ENCODE measurements around the gene BCAS3.
"Not testable (repeated sequence)": the region's sequence is repeated elsewhere in the genome, so short reads cannot be mapped to it uniquely, and the experiment has no call there.

BCAS3 gene

GRCh38 chr17:61018938-61019337 is 341.3 kb downstream of the BCAS3 start:
- no peaks in the 10 kb centered on the region for H3K36me3 ChIP-seq (replicated peaks)
- in situ Hi-C loops (cut with HindIII; ENCODE audit: low pct_ligation_motif_present, low sequenced_read_pairs), result no loop called here
- H3K27ac ChIP-seq, result no peak overlapping the region
- no peaks in the 10 kb centered on the region for H3K27me3 ChIP-seq (replicated peaks)
- TF ChIP-seq CTCF (IDR thresholded peaks at IDR 0.05; ENCODE audit: low read depth, low read length, missing control alignments), result no peak
- no peak for DNase-seq
- H3K4me3 ChIP-seq (ENCODE audit: low read depth, low read length), result no peak overlapping the region

GRCh38 chr17:61023996-61024395 is 346.3 kb downstream of the BCAS3 start:
- in situ Hi-C loops (cut with HindIII; ENCODE audit: low pct_ligation_motif_present, low sequenced_read_pairs), result no loop called here
- DNase-seq, result no peak
- H3K27me3 ChIP-seq (replicated peaks), result no peaks in the 10 kb centered on the region
- TF ChIP-seq CTCF (IDR thresholded peaks at IDR 0.05; ENCODE audit: low read depth, low read length, missing control alignments), result no peak
- H3K36me3 ChIP-seq (replicated peaks), result no peaks in the 10 kb centered on the region
- H3K27ac ChIP-seq, result no peak overlapping the region
- H3K4me3 ChIP-seq (ENCODE audit: low read depth, low read length), result no peak overlapping the region

- no peak for TF ChIP-seq CTCF (IDR thresholded peaks at IDR 0.05; ENCODE audit: low read depth, low read length, missing control alignments)
- in situ Hi-C loops (cut with HindIII; ENCODE audit: low pct_ligation_motif_present, low sequenced_read_pairs), result no loop called here
- H3K27me3 ChIP-seq (replicated peaks), result no peaks in the 10 kb centered on the region
- DNase-seq, result no peak
- no peak overlapping the region for H3K27ac ChIP-seq
- no peaks in the 10 kb centered on the region for H3K36me3 ChIP-seq (replicated peaks)
- H3K4me3 ChIP-seq (ENCODE audit: low read depth, low read length), result no peak overlapping the region
Observed at GRCh38 chr17:61026818-61027217, 349.2 kb downstream of the BCAS3 start.

- TF ChIP-seq CTCF (IDR thresholded peaks at IDR 0.05; ENCODE audit: low read depth, low read length, missing control alignments), result no peak
- in situ Hi-C loops (cut with HindIII; ENCODE audit: low pct_ligation_motif_present, low sequenced_read_pairs), result no loop called here
- H3K4me3 ChIP-seq (ENCODE audit: low read depth, low read length), result no peak overlapping the region
- no peaks in the 10 kb centered on the region for H3K27me3 ChIP-seq (replicated peaks)
- DNase-seq, result no peak
- no peak overlapping the region for H3K27ac ChIP-seq
- H3K36me3 ChIP-seq (replicated peaks), result no peaks in the 10 kb centered on the region
Observed at GRCh38 chr17:61029181-61029580, 351.5 kb downstream of the BCAS3 start.

- no peak for TF ChIP-seq CTCF (IDR thresholded peaks at IDR 0.05; ENCODE audit: low read depth, low read length, missing control alignments)
- Histone ChIP-seq H3K4me3 (ENCODE audit: low read depth, low read length) (no peak overlapping the region), H3K27ac (no peak overlapping the region), H3K36me3 (replicated peaks) (no peaks in the 10 kb centered on the region), H3K27me3 (replicated peaks) (no peaks in the 10 kb centered on the region)
- no peak for DNase-seq
- in situ Hi-C loops (cut with HindIII; ENCODE audit: low pct_ligation_motif_present, low sequenced_read_pairs), result no loop called here
Observed at GRCh38 chr17:61040666-61041065, 363.0 kb downstream of the BCAS3 start.

GRCh38 chr17:61042348-61042747 is 364.7 kb downstream of the BCAS3 start:
- DNase-seq; in situ Hi-C loops (cut with HindIII; ENCODE audit: low pct_ligation_motif_present, low sequenced_read_pairs); H3K27ac ChIP-seq; H3K36me3 ChIP-seq (replicated peaks); H3K4me3 ChIP-seq (ENCODE audit: low read depth, low read length); H3K27me3 ChIP-seq (replicated peaks): not testable (repeated sequence)
- TF ChIP-seq CTCF (IDR thresholded peaks at IDR 0.05; ENCODE audit: low read depth, low read length, missing control alignments), result peak; percentile 8

All from brain microvascular endothelial cell (primary cell).